Measurements from ENCODE around the gene NDUFB10. TPM values are rescaled to one million over a fixed set of nuclear protein-coding genes. Genes with fewer than 3 reads are reported as not detected.
A peak's percentile ranks its signal among the peaks of the same experiment; 100 is the strongest.

NDUFB10 gene
- total RNA-seq, 3 donors from 2014 or later (not counting 1 experiment from before 2014, with no cell fraction given): 54.5 to 61.1 (median 59.5) TPM

- H3K4me1 Mint-ChIP-seq: peaks cover 16 to 41% of the 10 kb centered on the region in 2 donors
- no peak overlapping the region for H3K27ac Mint-ChIP-seq
- Histone ChIP-seq H3K27me3 (ENCODE audit: control insufficient read depth, insufficient read depth, low read length) (no peaks in the 10 kb centered on the region), H3K4me3 (ENCODE audit: low read length) (no peak overlapping the region), H3K27ac (ENCODE audit: low read length) (no peak overlapping the region), H3K4me1 (ENCODE audit: control insufficient read depth, insufficient read depth, low read length) (peaks cover 45% of the 10 kb centered on the region), H3K36me3 (ENCODE audit: control insufficient read depth, insufficient read depth, low read length) (peaks cover 39% of the 10 kb centered on the region), H3K9me3 (ENCODE audit: control insufficient read depth, insufficient read depth, low read length) (no peaks in the 10 kb centered on the region)
- H3K4me3 Mint-ChIP-seq: no peak overlapping the region
- DNase-seq (no peak), ATAC-seq (no peak)
- no peaks in the 10 kb centered on the region for H3K27me3 Mint-ChIP-seq (ENCODE audit: low read depth in 2 of 2)
- WGBS (ENCODE audit: insufficient coverage): 82% methylated on average over 7 of the region's 8 CpGs
- intact Hi-C loops (cut with micrococcal nuclease): loop anchor here (10.0 kb wide), 2 partner anchors 481 to 661 kb away; no protein-coding TSS in a partner anchor
- TF ChIP-seq CTCF (IDR thresholded peaks at IDR 0.05): no peak
- no peaks in the 10 kb centered on the region for H3K9me3 Mint-ChIP-seq
- no peaks in the 10 kb centered on the region for H3K36me3 Mint-ChIP-seq
These were observed 44.0 kb downstream of the NDUFB10 start for GRCh38 chr16:2003231-2003826.

- peaks cover 52% of the 10 kb centered on the region for H3K4me1 ChIP-seq (ENCODE audit: control insufficient read depth, insufficient read depth, low read length)
- no peaks in the 10 kb centered on the region for H3K27me3 ChIP-seq (ENCODE audit: control insufficient read depth, insufficient read depth, low read length)
- no peaks in the 10 kb centered on the region for H3K9me3 ChIP-seq (ENCODE audit: control insufficient read depth, insufficient read depth, low read length)
- peak; percentile 95 to 98 (median 96) for ATAC-seq
- intact Hi-C loops (cut with micrococcal nuclease): loop anchor here (10.0 kb wide), 2 partner anchors 481 to 661 kb away; no protein-coding TSS in a partner anchor
- DNase-seq: peak; percentile 83 to 89
- Mint-ChIP-seq H3K9me3 (no peaks in the 10 kb centered on the region), H3K4me3 (no peak overlapping the region), H3K4me1 (peaks cover 21 to 48% of the 10 kb centered on the region in 2 donors), H3K27me3 (ENCODE audit: low read depth in 2 of 2) (no peaks in the 10 kb centered on the region), H3K27ac (no peak overlapping the region), H3K36me3 (no peaks in the 10 kb centered on the region)
- WGBS (ENCODE audit: insufficient coverage): 50% methylated on average over 36 of the region's 36 CpGs
- peak; percentile 89 for TF ChIP-seq CTCF (IDR thresholded peaks at IDR 0.05)
- H3K4me3 ChIP-seq (ENCODE audit: low read length): no peak overlapping the region
- H3K27ac ChIP-seq (ENCODE audit: low read length): no peak overlapping the region
- peaks cover 35% of the 10 kb centered on the region for H3K36me3 ChIP-seq (ENCODE audit: control insufficient read depth, insufficient read depth, low read length)
These were observed 44.7 kb downstream of the NDUFB10 start for GRCh38 chr16:2003827-2004641.

GRCh38 chr16:2004795-2005517, 45.6 kb downstream of the NDUFB10 start:
- Histone ChIP-seq H3K36me3 (ENCODE audit: control insufficient read depth, insufficient read depth, low read length) (peaks cover 30% of the 10 kb centered on the region), H3K4me3 (ENCODE audit: low read length) (no peak overlapping the region), H3K4me1 (ENCODE audit: control insufficient read depth, insufficient read depth, low read length) (peaks cover 55% of the 10 kb centered on the region), H3K9me3 (ENCODE audit: control insufficient read depth, insufficient read depth, low read length) (no peaks in the 10 kb centered on the region), H3K27me3 (ENCODE audit: control insufficient read depth, insufficient read depth, low read length) (no peaks in the 10 kb centered on the region), H3K27ac (ENCODE audit: low read length) (no peak overlapping the region)
- Mint-ChIP-seq H3K27ac (no peak overlapping the region), H3K36me3 (no peaks in the 10 kb centered on the region), H3K4me3 (no peak overlapping the region), H3K9me3 (no peaks in the 10 kb centered on the region), H3K27me3 (ENCODE audit: low read depth in 2 of 2) (no peaks in the 10 kb centered on the region), H3K4me1 (peaks cover 23 to 50% of the 10 kb centered on the region in 2 donors)
- TF ChIP-seq CTCF (IDR thresholded peaks at IDR 0.05): no peak
- DNase-seq (no peak), ATAC-seq (no peak)
- intact Hi-C loops (cut with micrococcal nuclease): loop anchor here (10.0 kb wide), 2 partner anchors 480 to 660 kb away; no protein-coding TSS in a partner anchor
- 83% methylated on average over 34 of the region's 34 CpGs for WGBS (ENCODE audit: insufficient coverage)

Data from natural killer cell (primary cell).